ENCODE data around the gene LEFTY2.

DNA sequence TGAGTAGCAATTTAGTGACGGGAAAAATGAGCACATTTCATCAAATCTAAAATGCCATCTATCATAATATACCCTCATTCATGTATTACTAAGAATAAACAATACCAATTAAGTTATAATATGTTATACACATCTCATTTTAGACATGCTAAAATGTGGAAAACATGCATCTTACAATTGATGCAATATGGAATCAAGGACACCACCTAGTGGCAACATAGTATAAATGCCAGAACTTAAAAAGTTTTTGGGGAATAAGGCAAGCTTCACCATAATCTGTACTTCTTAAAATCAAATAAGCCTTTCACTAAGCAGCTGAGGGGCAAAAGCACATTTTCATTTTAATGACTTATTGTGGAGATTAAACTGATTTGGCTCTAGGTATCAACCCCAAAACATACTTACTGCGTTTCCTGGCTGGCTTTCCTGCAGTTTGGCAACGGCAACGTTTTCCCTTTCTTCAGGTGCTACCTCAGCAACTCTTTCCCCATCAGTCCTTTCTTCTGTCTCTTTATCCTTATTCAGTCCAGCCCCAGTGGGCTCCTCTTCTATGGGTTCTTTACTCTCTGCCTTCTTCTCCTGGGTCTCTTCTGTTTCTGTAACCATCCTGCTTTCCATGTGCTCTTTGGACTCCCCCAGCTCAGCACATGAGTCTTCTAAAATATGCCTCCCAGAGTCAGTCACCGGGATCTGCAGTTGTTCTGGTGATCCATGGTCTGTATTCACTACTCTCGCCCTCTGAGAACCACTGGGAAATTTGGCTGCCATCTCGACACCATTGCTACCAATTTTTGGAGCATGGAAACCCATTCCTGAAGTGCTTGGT, 46.7 kb upstream of the LEFTY2 start:
- no peak for TF ChIP-seq ZNF24 (IDR thresholded peaks at IDR 0.05)
- TF ChIP-seq MTA2 (IDR thresholded peaks at IDR 0.05; ENCODE audit: low read depth): no peak
- no peak for TF ChIP-seq KDM1A (IDR thresholded peaks at IDR 0.05)
- TF ChIP-seq RAD21 (CRISPR knock-in tag; conservative IDR thresholded peaks at IDR 0.05 in 1 of 2, IDR thresholded peaks at IDR 0.05 in 1 of 2): peak; percentile 62 to 74
- TF ChIP-seq ATF3 (IDR thresholded peaks at IDR 0.05): no peak
- TF ChIP-seq ATF3 (CRISPR knock-in tag; conservative IDR thresholded peaks at IDR 0.05): no peak
- no peak; the same call in 1 of the 2 replicates for TF ChIP-seq POLR2AphosphoS5 (IDR thresholded peaks at IDR 0.05; ENCODE audit: control insufficient read depth, insufficient read depth, low read depth, low read length)
- TF ChIP-seq ZNF121 (CRISPR knock-in tag; conservative IDR thresholded peaks at IDR 0.05): no peak
- TF ChIP-seq EZH2 (IDR thresholded peaks at IDR 0.05; ENCODE audit: borderline replicate concordance, low read depth, low read length): no peak
- no peak for TF ChIP-seq POLR2A (conservative IDR thresholded peaks at IDR 0.05)
- TF ChIP-seq, protein P1, sequence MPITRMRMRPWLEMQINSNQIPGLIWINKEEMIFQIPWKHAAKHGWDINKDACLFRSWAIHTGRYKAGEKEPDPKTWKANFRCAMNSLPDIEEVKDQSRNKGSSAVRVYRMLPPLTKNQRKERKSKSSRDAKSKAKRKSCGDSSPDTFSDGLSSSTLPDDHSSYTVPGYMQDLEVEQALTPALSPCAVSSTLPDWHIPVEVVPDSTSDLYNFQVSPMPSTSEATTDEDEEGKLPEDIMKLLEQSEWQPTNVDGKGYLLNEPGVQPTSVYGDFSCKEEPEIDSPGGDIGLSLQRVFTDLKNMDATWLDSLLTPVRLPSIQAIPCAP (CRISPR knock-in tag; IDR thresholded peaks at IDR 0.05; ENCODE audit: borderline replicate concordance): no peak
